Measurements from ENCODE around the gene UBAP2.
"Not testable (repeated sequence)": the region's sequence is repeated elsewhere in the genome, so short reads cannot be mapped to it uniquely, and the experiment has no call there.

Gene UBAP2

DNA sequence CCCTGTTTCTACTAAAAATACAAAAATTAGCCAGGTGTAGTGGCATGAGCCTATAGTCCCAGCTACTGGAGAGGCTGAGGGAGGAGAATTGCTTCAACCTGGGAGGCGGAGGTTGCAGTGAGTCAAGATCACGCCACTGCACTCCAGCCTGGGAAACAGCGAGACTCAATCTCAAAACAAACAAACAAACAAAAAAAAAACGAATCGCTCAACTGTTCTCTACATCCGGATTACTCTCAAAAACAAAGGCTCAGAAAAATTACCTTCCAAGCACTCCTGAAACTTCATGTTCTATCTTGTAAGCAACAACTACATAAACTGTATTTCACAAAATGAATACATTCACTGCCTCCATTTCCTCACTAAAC is 14.0 kb downstream of the UBAP2 start:
- Mint-ChIP-seq H3K27me3 (no peaks in the 10 kb centered on the region), H3K36me3 (peaks cover 10% of the 10 kb centered on the region), H3K9me3 (no peaks in the 10 kb centered on the region), H3K27ac (no peak overlapping the region), H3K4me1 (peaks cover 12% of the 10 kb centered on the region), H3K4me3 (no peak overlapping the region)
- no peak for DNase-seq (ENCODE audit: low spot score in 2 of 2)
- ATAC-seq (ENCODE audit: low read depth), result no peak

DNA sequence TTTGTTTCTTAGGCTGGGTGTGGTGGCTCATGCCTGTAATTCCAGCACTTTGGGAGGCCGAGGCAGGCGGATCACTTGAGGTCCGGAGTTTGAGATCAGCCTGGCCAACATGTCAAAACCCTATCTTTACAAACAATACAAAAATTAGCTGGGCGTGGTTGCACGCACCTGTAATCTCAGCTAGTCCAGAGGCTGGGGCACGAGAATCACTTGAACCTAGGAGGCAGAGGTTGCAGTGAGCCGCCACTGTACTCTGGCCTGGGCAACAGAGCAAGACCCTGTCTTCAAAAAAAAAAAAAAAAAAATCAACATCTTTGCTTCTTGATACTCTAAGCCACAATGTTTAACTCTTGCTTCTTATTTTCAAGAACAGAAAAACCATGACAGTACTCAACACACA is 16.1 kb downstream of the UBAP2 start:
- Mint-ChIP-seq H3K4me1 (peaks cover 12% of the 10 kb centered on the region), H3K36me3 (peaks cover 10% of the 10 kb centered on the region), H3K4me3 (no peak overlapping the region), H3K27me3 (no peaks in the 10 kb centered on the region), H3K9me3 (no peaks in the 10 kb centered on the region), H3K27ac (no peak overlapping the region)
- DNase-seq (ENCODE audit: low spot score in 2 of 2) (no peak), ATAC-seq (ENCODE audit: low read depth) (no peak)

DNA sequence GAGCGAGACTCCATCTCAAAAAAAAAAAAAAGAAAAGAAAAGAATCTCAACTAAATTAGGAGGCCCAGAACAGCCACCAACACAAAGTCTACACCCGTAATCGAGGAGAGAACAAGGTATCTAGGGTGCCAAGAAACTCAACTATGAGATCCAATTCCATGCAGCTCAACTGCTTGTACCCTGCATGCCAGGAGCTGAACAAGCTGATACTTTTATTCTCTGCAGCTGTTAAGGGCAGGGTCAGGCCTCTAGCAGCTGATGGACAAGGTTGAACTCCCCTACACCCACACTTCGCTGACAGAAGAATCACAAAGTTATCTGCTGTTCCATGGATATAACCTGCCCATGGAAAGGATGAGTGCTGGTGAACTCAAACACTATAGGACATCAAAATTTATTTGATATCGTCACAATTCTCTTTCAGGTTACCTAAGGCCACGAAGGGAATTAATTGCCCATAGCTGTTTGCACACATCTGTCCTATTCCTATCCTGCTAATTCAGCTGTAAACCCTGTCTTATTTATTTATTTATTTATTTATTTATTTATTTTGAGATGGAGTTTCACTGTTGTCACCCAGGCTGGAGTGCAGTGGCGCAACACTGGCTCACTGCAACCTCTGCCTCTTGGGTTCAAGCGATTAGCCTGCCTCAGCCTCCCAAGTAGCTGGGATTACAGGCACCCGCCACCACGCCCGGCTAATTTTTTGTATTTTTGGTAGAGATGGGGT is 20.7 kb downstream of the UBAP2 start:
- H3K27me3 Mint-ChIP-seq, result no peaks in the 10 kb centered on the region
- H3K9me3 Mint-ChIP-seq, result no peaks in the 10 kb centered on the region
- H3K27ac Mint-ChIP-seq, result no peak overlapping the region
- no peak for DNase-seq (ENCODE audit: low spot score in 2 of 2)
- peaks cover 11% of the 10 kb centered on the region for H3K4me1 Mint-ChIP-seq
- peaks cover 9% of the 10 kb centered on the region for H3K36me3 Mint-ChIP-seq
- ATAC-seq (ENCODE audit: low read depth), result no peak
- no peak overlapping the region for H3K4me3 Mint-ChIP-seq

DNA sequence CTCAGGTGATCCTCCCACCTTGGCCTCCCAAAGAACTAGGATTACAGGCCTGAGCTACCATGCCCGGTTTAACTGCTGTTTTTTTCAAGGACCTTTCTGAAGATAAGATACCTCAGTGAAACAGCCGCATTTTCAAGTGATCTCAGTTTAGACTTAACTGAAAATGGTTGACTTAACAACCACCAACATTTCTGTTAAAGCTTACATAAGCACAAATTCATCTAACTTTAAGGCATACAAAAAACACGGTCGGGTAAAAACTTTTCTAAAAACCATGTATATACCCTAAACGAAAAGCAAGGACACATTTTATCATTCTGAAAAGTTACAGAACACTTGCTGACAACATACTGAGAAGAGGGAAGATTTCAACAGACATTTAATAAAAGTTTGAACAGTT is 22.9 kb downstream of the UBAP2 start:
- H3K27ac Mint-ChIP-seq, result no peak overlapping the region
- no peak overlapping the region for H3K4me3 Mint-ChIP-seq
- peaks cover 3% of the 10 kb centered on the region for H3K36me3 Mint-ChIP-seq
- DNase-seq (ENCODE audit: low spot score in 2 of 2) (no peak), ATAC-seq (ENCODE audit: low read depth) (no peak)
- no peaks in the 10 kb centered on the region for H3K9me3 Mint-ChIP-seq
- peaks cover 5% of the 10 kb centered on the region for H3K4me1 Mint-ChIP-seq
- no peaks in the 10 kb centered on the region for H3K27me3 Mint-ChIP-seq

DNA sequence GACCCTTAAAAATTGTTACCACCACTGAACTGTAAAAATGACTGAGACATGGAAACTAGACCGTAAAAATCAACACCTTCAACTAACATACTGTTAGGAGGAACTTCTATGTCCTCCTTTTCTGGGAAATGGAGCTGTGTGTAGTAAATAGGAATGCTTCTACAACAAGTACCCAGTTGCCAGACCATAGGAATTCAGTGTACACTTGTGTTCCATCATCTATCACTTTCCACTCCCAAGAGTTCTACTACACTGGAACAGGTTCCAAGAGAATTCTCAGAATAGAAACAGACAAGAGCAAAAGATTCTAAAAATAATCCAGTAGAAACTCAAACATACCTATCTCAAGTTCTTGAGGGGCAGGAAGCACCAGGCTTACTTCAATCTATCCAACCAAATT is 23.6 kb downstream of the UBAP2 start:
- peaks cover 4% of the 10 kb centered on the region for H3K36me3 Mint-ChIP-seq
- DNase-seq (ENCODE audit: low spot score in 2 of 2) (no peak), ATAC-seq (ENCODE audit: low read depth) (no peak)
- peaks cover 5% of the 10 kb centered on the region for H3K4me1 Mint-ChIP-seq
- no peak overlapping the region for H3K27ac Mint-ChIP-seq
- H3K9me3 Mint-ChIP-seq, result no peaks in the 10 kb centered on the region
- no peaks in the 10 kb centered on the region for H3K27me3 Mint-ChIP-seq
- H3K4me3 Mint-ChIP-seq, result no peak overlapping the region

DNA sequence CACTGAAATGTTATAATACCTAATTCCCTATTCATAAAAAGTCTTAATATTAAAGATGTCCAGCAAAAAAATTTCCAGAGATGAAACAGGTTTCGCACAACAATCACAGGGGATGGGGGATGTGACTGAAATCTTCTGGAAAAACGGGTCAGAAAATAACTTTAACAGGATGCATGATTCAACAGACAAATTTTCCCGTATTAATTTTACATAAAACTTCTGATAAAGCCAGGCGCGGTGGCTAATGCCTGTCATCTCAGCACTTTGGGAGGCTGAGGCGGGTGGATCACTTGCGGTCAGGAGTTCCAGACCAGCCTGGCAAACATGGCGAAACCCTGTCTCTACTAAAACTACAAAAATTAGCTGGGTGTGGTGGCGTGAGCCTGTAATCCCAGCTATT is 24.2 kb downstream of the UBAP2 start:
- ATAC-seq (ENCODE audit: low read depth), result not testable (repeated sequence)

DNA sequence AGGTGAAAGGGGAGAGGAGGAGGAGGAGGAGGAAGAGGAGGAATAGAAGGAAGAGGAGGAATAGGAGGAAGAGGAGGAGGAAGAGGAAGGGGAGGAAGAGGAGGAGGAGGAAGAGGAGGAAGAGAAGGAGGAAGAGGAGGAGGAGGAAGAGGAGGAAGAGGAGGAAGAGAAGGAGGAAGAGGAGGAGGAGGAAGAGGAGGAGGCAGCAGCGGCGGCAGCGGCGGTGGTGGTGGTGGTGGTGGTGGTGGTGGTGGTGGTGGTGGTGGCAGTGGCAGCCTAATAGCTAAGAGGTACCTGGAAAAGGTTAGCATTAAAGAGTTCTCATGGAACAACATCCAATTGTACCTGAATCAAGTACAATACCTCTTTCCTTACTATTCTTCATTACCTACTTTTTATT is 32.5 kb downstream of the UBAP2 start:
- DNase-seq (ENCODE audit: low spot score in 2 of 2) (no peak), ATAC-seq (ENCODE audit: low read depth) (no peak)
- H3K4me3 Mint-ChIP-seq, result no peak overlapping the region
- H3K4me1 Mint-ChIP-seq, result no peaks in the 10 kb centered on the region
- H3K9me3 Mint-ChIP-seq, result no peaks in the 10 kb centered on the region
- H3K36me3 Mint-ChIP-seq, result peaks cover 9% of the 10 kb centered on the region
- H3K27me3 Mint-ChIP-seq, result no peaks in the 10 kb centered on the region
- H3K27ac Mint-ChIP-seq, result peak overlapping the region; percentile 41

More for the DNA sequence above, 24.2 kb downstream of the UBAP2 start:
- not testable (repeated sequence) for H3K27ac Mint-ChIP-seq; H3K27me3 Mint-ChIP-seq; DNase-seq (ENCODE audit: low spot score in 2 of 2); H3K36me3 Mint-ChIP-seq; H3K4me3 Mint-ChIP-seq; H3K9me3 Mint-ChIP-seq; H3K4me1 Mint-ChIP-seq

DNA sequence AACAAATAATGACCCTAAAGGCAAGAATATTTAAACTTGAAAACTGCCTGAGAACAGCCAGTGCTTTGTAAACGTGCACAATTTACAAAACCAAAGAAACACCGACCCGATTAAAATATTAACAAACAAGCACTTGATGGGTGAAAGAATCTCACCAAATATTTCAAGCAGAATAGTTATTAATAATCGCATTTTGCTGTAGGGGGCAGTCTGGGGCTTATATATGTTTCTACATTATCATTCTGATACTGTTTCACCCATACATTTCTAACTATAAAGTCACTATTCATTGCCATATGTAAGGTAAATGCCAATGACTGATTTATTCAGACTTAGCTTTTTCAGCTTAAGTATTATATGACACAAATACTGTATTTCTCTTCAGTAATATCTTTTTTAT is 37.7 kb downstream of the UBAP2 start:
- H3K9me3 Mint-ChIP-seq, result no peaks in the 10 kb centered on the region
- H3K36me3 Mint-ChIP-seq, result peaks cover 10% of the 10 kb centered on the region
- peak; percentile 55 for ATAC-seq (ENCODE audit: low read depth)
- peak in 1 of 2 donors; percentile 20 for DNase-seq (ENCODE audit: low spot score in 2 of 2)
- H3K27ac Mint-ChIP-seq, result no peak overlapping the region
- H3K27me3 Mint-ChIP-seq, result no peaks in the 10 kb centered on the region
- H3K4me3 Mint-ChIP-seq, result no peak overlapping the region
- H3K4me1 Mint-ChIP-seq, result no peaks in the 10 kb centered on the region

DNA sequence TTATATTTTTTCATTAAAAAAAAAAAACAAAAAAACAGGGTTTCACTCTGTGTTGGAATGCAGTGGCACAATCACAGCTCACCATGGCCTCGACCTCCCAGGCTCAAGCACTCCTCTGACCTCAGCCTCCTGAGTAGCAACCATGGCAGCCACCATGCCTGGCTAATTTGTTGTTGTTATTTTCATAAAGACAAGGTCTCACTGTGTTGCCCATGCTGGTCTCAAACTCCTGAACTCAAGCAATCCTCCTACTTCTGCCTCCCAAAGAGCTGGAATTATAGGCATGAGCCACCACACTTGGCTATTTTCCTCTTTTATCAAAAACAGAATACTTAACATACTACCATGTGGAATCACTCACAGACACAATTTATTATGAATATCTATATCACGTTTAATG is 46.7 kb downstream of the UBAP2 start:
- no peak overlapping the region for H3K27ac Mint-ChIP-seq
- H3K4me1 Mint-ChIP-seq, result peaks cover 2% of the 10 kb centered on the region
- H3K27me3 Mint-ChIP-seq, result no peaks in the 10 kb centered on the region
- ATAC-seq (ENCODE audit: low read depth) (no peak), DNase-seq (ENCODE audit: low spot score in 2 of 2) (no peak)
- H3K9me3 Mint-ChIP-seq, result no peaks in the 10 kb centered on the region
- no peak overlapping the region for H3K4me3 Mint-ChIP-seq
- peaks cover 13% of the 10 kb centered on the region for H3K36me3 Mint-ChIP-seq

DNA sequence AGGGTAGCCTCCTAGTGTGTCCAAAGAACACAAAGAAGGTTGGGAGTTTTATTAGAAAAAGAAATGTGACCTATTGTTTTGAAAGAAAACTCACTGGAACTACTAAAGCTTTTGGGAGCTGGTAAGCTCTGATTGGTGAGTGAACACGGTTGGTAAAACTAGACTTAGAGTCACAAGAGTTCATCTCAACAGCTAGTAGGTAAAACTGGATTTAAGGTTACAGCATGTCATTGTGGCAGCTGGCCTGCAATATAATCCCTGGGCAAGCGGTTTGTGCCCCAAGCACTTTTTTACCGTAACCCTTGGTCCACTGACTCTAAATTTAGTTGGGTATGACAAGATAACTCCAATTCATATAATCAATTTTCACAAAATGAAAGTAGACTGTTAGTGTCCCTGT is 47.4 kb downstream of the UBAP2 start:
- Mint-ChIP-seq H3K36me3 (peaks cover 15% of the 10 kb centered on the region), H3K27me3 (no peaks in the 10 kb centered on the region), H3K4me1 (peaks cover 2% of the 10 kb centered on the region), H3K27ac (no peak overlapping the region), H3K4me3 (no peak overlapping the region), H3K9me3 (no peaks in the 10 kb centered on the region)
- ATAC-seq (ENCODE audit: low read depth) (no peak), DNase-seq (ENCODE audit: low spot score in 2 of 2) (no peak)

DNA sequence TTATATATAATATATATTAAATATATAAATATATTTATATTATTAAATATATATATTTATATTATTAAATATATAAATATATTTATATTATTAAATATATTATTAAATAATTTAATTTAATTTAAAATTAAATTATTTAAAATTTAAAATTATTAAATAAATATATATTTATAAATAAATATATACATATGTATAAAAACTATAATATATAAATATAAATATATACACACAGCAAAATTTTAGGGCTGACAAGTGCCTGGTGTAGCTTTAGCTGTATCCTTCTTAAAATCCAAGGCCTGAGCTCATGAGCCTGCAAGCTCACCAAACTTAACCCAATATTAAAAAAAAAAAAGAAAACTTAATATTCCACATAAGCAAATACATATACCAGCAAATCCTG is 53.2 kb downstream of the UBAP2 start:
- DNase-seq (ENCODE audit: low spot score in 2 of 2), result no peak
- no peaks in the 10 kb centered on the region for H3K9me3 Mint-ChIP-seq
- H3K36me3 Mint-ChIP-seq, result peaks cover 16% of the 10 kb centered on the region
- H3K27me3 Mint-ChIP-seq, result no peaks in the 10 kb centered on the region
- no peak overlapping the region for H3K4me3 Mint-ChIP-seq
- no peaks in the 10 kb centered on the region for H3K4me1 Mint-ChIP-seq
- ATAC-seq (ENCODE audit: low read depth), result no peak
- H3K27ac Mint-ChIP-seq, result no peak overlapping the region

DNA sequence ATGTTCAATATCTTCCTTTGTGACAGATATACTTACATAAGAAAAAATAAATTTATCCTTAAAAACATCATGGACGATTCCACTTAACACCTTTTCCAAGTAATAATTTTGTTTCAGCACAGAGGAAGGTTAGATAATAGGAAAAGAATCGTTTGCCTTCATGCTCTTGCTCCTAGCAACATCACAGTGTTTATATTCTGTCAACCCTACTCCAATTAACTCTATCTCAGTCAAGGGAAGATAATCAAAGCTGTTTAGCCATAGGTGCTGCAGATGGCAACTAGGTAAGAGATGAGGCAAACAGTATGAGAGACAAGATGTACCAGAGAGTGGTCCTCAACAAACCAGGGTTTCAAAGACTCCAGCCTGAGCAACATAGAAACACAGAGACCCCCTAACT is 55.6 kb downstream of the UBAP2 start:
- Mint-ChIP-seq H3K4me1 (peaks cover 2% of the 10 kb centered on the region), H3K27ac (no peak overlapping the region), H3K27me3 (no peaks in the 10 kb centered on the region), H3K36me3 (peaks cover 22% of the 10 kb centered on the region), H3K4me3 (no peak overlapping the region), H3K9me3 (no peaks in the 10 kb centered on the region)
- ATAC-seq (ENCODE audit: low read depth), result no peak
- no peak for DNase-seq (ENCODE audit: low spot score in 2 of 2)

DNA sequence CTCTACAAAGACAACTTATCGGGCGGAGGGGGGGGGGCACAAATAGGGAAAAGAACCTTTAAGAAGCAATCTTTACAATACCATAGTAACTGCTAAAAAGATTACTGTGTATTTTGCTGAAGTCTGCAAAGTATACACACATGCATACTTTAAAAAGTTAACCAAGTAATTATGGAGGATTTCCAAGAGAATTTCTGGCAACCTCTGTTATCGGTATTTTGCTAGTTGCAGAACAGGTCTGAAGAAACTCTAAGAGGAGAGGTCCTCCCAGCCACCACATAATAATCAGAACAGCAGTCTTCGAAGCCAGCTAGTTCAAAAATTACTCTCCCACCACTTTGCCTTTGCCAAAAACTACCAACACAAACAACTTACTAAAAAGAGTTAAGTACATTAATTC is 56.1 kb downstream of the UBAP2 start:
- no peak for DNase-seq (ENCODE audit: low spot score in 2 of 2)
- no peaks in the 10 kb centered on the region for H3K27me3 Mint-ChIP-seq
- no peak overlapping the region for H3K4me3 Mint-ChIP-seq
- no peaks in the 10 kb centered on the region for H3K9me3 Mint-ChIP-seq
- peaks cover 2% of the 10 kb centered on the region for H3K4me1 Mint-ChIP-seq
- ATAC-seq (ENCODE audit: low read depth), result no peak
- no peak overlapping the region for H3K27ac Mint-ChIP-seq
- peaks cover 23% of the 10 kb centered on the region for H3K36me3 Mint-ChIP-seq

DNA sequence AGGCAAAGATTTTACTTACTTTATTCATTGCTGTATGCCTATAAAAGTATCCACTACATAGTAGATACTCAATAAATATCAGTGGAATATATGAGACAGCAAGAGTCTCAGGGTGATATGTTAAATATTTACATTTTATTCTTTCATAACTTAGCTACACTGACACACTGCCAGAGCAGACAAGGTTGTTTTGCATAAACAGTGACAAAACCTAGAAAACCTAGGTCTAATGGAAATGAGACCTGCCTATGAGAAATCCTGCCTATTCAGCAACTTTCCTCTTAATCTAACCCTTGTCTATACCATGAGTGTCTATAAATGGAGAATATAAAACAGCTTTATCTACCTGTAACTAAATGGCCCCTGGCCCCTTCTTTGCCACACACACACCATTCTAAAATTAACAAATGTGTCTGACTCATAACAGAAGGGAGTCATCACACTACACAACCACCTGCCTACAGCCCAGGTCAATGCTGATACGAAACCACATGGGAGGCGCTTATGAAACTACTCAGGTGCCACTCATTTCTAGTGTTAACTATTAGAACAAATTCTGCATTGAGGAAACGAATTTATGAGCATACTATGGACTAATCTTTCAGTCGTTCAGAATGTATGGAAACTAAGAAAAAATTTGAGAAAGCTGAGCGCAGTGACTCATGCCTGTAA is 60.3 kb downstream of the UBAP2 start:
- Mint-ChIP-seq H3K4me1 (peaks cover 2% of the 10 kb centered on the region), H3K4me3 (no peak overlapping the region), H3K36me3 (peaks cover 24% of the 10 kb centered on the region), H3K9me3 (no peaks in the 10 kb centered on the region), H3K27me3 (no peaks in the 10 kb centered on the region), H3K27ac (peak overlapping the region; percentile 4)
- DNase-seq (ENCODE audit: low spot score in 2 of 2), result no peak
- peak; percentile 53 for ATAC-seq (ENCODE audit: low read depth)

DNA sequence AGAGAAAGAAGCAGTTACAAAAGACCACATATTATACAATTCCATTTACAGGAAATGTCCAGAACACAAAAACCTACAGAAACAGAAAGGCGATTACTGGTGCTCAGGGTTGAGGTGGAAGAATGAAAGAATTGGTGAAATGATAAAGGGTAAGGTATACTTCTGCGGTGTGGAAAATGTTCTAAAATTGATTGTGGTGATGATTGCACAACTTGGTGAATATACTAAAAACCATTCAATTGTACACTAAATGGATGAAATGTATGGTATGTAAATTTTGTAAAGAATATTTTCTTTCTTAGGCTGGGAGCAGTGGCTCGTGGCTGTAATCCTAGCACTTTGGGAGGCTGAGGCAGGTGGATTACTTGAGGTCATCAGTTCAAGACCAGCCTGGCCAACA is 72.3 kb downstream of the UBAP2 start:
- Mint-ChIP-seq H3K4me3 (no peak overlapping the region), H3K9me3 (no peaks in the 10 kb centered on the region), H3K27me3 (no peaks in the 10 kb centered on the region), H3K4me1 (no peaks in the 10 kb centered on the region), H3K36me3 (peaks cover 17% of the 10 kb centered on the region), H3K27ac (no peak overlapping the region)
- ATAC-seq (ENCODE audit: low read depth) (no peak), DNase-seq (ENCODE audit: low spot score in 2 of 2) (no peak)
